Left lobe of liver (tissue), 2 donors: ENCODE measurements around the gene CLSTN2. TPM values are rescaled to one million over a fixed set of nuclear protein-coding genes. Genes with fewer than 3 reads are reported as not detected.

ENCODE experiments used
- ATAC-seq: fragments of 200-7000 bp; cut with Tn5 transposase; one replicate; pipeline ENCODE4 v1.9.1; 2020; ENCODE audit warnings: mild to moderate bottlenecking, moderate library complexity
- DNase-seq: peaks from one replicate; pipeline ENCODE4 v3.0.0-alpha.2; 2020; ENCODE audit warnings: low spot score
- total RNA-seq: library from RNA; stranded (reverse); gene quantifications from one replicate; pipeline ENCODE4 v1.2.1, GENCODE V29; 2021
- donor health status: DM: no; HTN: no; CAD: no; lungs with moderate emphysema.
- donor health status: DM: no; HTN: yes; CAD: no.

The CLSTN2 gene
- total RNA-seq, 1 donor from 2014 or later = 1.9 TPM

DNA sequence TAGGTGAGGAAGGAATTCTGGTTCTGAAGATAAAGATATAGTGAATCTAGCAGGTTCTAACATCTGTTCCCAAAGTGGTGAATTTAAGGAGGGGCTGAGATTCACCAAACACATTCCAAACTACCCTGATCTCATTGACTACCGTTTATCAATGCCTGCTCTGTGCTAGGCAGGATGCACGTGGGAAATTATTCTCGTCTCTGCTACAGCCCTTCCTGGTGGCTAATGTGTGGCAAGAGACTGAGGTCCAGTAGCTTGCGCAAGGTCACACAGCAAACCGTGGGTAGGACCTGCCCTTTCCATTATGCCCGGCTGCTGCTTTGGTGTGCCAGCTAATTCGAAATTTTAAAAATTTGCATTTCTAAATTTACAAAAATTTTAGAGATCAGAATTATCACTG, 533.4 kb downstream of the CLSTN2 start:
- DNase-seq (no peak), ATAC-seq (peak; percentile 72)

DNA sequence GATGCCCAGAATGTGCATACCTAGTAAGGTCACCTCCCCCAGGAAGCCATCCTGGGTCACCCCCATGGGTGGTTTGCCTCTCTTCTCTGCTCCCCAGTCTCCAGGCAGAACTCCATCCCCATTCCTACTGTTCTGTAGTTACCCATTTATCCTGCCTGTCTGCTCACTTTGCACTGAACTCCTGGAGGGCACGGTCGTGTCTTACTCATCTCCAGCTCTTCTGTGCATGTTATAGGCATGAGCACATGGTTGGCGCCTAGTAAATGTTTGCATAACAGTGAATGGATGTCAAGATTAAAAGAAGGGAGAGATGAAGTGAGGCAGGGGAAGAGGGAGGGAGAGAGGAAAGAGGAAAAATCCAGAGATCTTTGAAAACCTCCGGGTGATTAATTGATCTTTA, 534.5 kb downstream of the CLSTN2 start:
- no peak for ATAC-seq
- DNase-seq = no peak

DNA sequence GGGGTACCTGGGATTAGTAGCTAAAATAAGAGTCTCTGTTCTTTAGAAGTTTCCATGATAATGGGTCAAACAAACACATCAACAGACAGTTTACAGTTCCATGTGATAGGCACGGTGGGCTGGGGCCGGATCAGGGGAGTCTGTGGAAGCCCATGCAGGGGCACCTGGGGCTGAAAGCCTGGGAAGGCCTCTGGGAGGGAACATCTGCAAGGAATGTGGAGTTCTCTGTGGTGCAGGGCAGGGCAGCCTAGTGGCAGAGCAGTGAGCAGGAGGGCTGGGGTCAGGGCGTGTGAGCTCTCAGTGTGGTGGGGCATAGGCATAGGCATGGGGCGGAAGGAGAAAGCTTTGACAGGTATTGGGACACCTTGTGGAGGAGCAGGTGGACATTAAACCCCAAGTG, 535.2 kb downstream of the CLSTN2 start:
- ATAC-seq (no peak), DNase-seq (no peak)

DNA sequence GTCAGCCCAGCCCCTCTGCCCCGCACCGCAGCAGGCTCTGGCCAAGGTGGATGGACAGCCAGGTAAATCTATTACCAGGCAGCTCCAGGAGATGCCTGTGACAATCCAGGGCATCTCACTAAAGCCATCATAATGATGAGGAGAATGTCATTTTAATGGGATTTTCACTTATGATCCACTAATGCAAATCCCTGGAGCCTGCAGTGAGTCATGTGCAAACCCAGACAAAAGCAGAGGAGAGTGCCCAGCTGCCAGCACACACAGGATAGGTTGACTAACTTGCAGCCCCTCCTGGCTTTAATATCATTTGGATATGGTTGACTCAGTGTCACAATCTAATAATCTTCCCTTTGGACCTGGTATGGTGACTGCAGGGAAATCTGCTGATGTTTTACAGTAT, 536.0 kb downstream of the CLSTN2 start:
- no peak for DNase-seq
- ATAC-seq = no peak

DNA sequence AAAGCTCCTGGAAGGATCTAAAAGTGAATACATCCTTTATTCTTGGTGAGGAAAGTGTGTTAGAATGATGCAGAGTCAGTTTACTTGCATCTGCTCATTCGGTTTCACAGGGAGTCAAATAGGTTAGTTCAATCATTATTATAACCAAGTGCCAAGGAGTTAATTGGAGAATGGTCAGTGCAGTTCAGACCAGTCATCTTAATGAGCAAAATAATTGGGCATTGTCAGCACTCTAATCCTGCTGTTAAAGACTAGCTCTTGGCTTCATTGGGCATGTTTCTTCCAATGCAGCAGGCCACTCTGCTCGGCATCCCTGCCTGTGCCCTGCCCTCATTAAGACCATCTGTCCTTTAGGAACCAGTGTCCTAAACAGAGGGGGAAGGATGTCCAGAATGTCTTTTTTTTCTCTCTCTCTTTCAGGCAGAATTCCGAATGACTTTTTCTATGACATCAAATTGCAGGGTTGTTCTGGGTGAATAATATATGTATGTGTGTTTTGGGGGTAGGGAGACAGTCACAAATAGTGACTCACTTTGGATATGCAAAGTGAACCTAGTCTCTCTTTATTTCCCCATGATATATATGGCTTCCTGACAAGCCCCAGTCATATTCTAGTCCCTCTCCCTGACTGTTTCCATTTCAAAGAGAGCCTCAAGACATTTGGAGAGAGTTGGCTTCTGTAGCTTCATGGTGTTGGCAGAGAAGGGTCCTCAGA, 537.5 kb downstream of the CLSTN2 start:
- no peak for ATAC-seq
- DNase-seq = no peak

DNA sequence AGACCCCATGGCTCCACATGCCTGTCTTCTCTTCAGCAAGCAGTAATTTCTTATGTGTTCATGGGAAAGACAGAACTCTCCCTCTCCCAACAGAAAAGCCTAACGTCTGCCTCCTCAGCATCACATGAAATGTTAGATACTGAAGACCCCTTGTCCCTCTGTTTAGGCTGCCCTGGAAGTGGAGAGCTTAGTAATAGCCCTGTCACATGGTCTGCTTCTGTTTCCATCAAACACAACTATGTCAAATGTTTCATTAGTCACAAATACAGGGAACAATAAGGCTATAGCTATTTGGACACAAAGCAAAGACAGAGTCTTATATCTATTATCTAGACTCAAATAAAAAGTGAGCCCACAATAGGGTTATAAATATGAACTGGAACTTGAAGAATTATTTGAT, 552.6 kb downstream of the CLSTN2 start:
- DNase-seq (no peak), ATAC-seq (no peak)

DNA sequence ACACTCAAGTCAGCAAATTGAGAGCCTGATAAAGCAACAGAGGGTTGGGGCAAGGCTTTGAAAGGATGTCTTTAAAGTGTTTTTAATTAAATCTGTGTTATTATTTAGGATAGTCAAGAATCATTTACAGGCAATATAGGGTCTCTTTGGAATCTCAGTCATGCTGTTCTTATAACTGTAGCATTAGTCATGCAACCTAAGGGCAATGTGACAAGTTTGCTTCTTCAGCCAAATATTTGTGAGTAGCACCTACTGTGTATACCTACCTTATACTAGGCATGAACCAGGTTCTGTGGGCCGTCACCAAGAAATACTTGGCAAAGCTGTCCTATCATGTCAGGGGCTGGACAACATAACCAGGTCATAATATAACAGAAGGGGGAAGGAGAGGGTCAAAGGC, 558.3 kb downstream of the CLSTN2 start:
- no peak for ATAC-seq

DNA sequence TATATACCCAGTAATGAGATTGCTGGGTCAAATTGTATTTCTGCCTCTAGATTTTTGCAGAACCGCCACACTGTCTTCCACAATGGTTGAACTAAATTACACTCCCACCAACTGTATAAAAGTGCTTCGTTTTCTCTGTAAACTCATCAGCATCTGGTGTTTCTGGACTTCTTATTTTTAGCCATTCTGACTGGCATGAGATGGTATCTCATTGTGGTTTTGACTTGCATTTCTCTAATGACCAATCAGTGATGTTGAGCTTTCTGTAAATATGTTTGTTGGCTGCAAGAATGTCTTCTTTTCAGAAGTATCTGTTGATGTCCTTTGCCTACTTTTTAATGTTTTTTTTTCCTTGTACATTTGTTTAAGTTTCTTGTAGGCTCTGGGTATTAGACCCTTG, 560.0 kb downstream of the CLSTN2 start:
- ATAC-seq (no peak), DNase-seq (no peak)

More for the DNA sequence above, 558.3 kb downstream of the CLSTN2 start:
- no peak for DNase-seq

DNA sequence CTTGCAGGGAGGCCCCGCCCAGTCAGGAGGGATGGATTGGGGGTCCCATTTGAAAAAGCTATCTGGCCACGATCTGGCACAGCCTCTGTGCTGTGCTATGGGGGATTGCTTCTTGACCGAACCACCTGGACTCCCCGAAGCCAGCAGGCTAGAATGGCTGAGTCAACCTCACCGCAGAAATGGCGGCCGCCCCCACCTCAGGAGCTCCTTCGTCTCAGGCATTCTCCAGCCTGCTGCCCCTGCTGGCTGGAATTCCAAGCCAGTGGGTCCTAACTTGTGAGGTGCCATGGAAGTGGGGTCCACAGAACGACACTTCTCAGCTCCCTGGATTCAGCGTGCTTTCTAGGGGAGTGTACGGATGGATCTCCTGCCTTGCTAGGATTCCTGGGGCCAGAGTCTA, 562.3 kb downstream of the CLSTN2 start:
- ATAC-seq = no peak
- DNase-seq = no peak

DNA sequence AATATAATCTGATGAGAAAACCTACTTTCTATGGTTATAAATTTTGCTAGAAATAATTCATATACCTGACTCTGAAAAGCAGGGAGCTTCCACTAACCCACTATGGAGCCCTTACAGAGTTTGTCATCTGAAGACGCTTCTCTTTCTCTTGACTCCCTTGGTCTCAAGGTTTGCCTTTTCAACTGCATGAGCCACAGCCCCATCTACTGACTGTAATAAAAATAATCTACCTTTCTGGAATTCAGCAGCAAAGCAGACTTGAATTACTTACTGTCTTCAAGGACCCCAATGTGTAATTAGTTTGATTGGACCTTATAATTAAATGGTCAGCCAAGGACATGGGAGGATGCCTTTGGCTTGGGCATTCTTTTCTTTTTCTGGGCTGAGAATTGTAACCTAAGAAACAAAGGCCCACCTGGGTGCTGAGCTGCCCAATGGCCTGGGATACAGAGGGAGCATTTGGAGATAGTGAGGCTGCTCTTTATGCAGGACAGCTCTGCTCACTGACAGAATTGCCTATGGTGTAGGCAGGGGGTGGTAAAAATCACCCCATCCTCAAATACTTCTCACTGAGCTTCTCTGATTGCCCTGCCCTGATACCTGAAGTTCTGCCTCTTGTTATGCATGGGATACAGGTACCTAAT, 564.3 kb downstream of the CLSTN2 start:
- DNase-seq (no peak), ATAC-seq (peak; percentile 67)

DNA sequence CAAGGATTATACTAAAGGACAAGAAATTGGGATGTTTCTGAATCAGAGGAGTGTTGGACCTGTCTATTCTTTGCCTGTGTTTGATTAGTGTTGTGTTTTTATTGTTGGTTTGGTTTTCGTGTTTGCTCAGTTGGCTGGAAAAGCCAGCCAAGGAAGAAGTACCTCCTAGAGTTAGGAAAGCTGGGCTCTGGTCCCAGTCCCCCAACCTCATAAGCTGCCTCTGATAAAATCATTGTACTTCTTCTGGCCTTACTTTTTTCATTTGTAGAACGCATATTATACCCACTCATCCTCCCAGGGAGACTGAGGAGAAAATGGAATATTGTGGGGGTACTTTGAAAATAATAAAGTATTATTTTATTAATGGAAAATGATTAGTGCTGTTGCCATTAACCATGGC, 565.5 kb downstream of the CLSTN2 start:
- ATAC-seq = no peak

DNA sequence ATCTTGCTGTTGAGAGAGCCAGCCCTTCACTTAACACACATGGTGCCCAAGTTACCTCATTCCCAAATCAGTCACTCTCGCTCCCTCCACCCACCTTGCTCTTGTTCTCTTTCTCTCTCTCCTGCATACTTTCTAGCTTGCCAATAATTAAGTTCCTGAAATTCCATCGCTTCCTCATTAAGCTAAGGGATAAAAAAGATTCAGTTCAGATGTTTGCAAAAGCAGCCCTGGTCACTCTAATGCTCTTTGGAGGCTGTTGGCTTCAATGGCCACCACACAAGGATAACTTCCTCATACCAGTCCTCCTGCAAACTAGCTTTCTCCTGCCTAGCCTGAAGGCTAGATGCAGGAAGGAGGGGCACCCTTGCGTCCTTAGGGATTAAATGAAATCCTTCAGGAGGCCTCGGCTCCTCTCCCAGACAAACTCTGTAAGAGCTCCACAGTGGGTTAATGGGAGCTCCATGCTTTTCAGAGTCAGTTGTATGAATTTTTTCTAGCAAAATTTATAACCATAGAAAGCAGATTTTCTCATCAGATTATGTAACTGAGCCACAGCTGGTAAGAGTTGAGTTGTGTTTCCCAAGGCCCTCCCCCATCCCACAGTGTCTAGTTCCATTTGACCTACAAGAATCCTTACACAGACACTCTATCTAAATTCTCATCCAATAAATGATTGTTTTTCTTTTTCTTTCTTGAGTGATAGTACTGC, 566.2 kb downstream of the CLSTN2 start:
- no peak for DNase-seq
- no peak for ATAC-seq

More for the DNA sequence above, 565.5 kb downstream of the CLSTN2 start:
- DNase-seq = no peak

DNA sequence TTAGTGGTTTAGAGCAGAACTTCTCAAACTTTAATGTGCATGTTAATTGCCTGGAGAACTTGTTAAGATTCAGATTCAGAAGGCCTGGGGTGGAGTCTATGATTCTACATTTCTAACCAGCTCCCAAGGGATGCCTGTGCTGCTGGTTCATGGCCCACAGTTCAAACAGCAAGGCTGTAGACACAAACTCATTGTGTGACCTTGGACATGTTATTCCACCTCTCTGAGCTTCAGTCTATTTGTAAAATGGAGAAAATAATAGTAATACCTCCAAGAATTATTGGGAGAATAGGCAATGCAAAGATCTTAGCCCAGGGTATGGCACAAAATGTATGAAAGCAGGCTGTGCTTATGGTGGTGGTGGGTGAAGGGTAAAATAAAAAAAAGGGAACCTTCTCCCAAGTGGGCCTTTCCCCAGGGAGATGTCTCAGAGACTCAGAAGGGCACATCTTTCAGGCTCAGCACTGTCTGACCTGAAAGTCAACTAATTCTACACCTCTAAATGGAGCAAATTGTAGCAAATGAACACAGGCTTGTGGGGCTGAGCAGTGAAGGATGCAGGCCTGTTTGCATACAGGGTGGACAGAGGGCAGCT, 566.9 kb downstream of the CLSTN2 start:
- ATAC-seq = no peak
- DNase-seq = no peak

DNA sequence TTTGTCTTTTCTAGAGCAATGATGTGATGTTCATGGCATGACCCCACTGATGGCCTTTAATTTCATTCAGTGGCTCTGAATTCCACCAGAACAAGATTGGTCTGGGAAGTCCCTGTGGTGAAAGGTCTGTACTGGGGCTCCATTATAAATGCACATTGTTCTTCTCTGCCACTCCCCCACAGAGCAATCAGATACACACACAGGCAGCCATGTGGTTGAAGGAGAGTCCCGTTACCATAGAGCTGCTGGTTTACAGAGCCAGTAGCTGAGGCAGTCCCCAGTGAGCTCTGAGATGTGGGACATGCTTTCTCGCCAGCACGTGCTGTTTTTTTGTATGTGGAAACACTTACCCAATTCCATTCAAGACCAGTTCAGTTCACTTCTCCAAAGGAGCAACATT, 570.2 kb downstream of the CLSTN2 start:
- DNase-seq (no peak), ATAC-seq (no peak)

DNA sequence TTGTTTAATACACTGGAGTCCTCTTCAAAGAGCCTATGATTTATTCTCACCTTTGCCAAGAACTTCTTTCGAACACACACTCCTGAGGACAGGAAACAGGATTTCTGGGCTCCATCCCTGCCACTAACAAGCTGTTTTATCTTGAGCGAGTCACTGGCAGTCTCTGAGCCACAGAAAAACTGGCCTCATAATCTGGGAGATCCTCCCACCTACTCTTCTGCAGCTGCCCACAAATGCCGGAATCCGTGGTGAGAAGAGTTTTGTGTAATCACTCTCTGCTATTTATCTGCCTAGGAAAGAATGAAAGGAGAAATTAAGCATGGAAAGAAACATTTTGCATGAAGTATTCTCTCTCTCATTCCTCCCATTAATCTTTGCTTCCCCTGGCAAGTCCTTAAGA, 570.9 kb downstream of the CLSTN2 start:
- no peak for ATAC-seq
- DNase-seq = no peak

DNA sequence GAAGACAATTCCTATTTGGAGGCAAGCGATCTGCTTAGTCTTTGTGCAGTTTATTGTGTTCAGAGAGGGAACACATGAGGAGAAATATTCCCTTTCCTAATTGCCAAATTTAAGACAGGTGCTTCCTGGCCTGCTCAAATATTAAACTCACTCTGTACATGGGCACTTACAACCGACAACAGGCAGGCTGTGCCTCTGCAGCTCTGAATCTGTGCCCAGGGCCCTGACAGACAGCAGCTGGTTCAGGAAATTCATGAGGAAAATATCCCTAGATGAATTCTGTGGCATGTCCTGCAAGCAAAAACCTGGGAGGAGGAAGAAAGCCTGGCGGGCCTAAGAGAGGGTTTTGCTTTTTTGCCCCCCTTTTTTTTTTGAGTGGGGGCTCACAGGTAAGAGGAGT, 573.6 kb downstream of the CLSTN2 start:
- no peak for DNase-seq

DNA sequence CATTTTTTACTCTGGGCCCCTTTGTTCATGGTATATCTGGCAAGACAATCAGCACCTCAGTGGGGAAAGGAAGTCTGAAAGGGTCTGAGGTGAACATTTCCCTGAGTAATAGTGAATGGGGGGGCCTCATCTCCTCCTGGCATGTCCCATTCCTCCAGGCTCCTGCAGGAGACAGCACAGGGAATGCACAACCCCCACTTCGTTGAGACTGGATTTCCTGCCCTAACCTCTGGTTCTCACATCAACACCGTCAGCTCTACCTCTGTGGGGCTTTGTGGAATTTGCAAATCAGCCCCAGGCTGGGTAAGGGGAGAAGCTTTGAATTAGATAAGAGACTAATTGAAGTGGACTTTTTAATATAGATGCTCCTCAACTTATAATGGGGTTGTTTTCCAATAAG, 574.5 kb downstream of the CLSTN2 start:
- ATAC-seq (no peak), DNase-seq (no peak)

More for the DNA sequence above, 573.6 kb downstream of the CLSTN2 start:
- no peak for ATAC-seq

DNA sequence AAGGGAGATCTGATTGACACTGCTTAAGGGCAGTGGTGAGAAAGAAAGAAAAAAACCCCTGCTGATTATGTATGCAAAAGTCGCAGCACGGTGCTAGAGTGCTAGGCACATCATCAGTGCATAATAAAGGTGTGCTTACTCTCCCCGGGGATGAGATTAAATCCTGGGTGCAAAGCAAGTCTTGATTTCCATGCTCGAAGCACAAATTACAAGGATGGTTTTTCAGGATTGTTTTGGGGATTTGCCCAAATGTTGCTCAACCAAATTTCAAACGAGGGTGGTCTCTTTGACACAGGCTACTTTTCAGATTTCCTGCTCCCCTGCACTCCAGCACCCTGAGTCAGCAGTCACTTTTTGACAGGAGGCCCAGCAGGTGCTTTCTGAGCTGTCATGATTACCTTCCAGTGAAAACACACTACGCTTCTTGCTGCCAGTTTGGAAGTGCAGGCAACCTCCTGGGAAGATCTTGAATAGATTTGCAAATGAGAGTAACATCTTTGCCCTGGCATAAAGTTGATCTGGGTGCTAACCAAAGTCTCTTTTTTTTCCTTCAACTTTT, 575.4 kb downstream of the CLSTN2 start:
- ATAC-seq (no peak), DNase-seq (no peak)

DNA sequence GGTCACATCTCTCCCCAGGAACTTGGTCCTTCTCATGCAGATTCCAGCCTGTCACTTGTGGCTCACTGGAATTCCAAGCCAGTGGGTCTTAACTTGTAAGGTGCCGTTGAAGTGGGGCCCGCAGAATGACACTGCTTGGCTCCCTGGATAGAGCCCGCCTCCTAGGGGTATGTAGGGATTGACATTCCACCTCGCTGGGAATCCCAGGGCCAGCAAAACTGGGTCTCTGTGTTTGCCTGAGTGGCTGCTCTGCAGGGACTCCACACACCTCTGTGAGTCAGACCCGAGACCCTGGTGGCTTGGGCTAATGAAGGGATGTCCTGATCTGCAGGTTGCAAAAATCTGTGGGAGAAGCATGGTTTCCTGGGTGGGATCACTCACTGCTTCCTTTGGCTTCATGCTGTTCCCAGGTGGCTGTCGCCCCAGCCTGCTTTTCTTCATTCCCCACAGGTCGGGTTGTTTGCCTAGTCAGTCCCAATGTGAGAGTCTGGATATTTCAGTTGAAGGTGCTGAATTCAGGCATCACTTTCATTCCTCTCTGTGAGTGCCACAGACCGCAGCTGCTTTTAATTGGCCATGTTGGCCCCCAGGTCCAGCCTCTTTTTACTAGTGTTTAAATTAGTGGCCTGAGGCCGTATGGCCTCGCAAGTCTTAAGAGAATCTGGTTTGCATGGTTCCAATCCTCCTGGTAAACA, 586.9 kb downstream of the CLSTN2 start:
- ATAC-seq = no peak
- DNase-seq = no peak

DNA sequence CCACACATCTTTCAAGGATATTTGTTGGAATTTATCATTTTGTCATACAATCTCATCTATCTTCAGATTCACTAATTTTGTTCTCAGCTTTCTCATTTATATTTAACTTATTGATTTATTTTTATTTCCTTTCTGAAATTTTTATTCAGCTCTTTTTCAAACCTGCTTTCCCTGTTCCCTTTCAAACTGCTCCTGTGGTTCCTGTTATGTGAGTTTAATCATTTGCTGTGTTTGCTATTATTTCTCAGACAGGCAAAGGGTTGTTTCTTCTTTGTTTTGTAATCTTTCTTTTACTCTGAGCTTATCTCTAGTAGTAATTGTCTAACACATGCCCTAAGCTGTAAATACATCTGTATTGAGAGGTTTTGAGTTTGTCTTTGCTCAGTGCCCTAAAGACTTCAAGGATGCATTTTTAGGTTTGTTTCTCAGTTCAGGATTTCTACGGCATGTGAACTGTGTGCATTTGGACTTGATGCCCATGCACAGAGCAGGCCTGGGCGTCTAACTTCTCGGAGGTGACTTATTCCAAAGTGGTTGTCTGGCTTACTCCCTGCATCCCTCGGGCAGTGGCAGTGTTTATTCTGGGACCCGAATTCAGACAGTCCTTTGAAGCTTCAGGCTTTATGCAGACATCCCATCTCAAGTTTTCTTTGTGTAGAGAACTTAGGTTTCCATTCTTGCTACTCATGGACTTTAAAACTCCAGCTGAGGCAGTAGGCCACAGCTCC, 587.8 kb downstream of the CLSTN2 start:
- ATAC-seq = no peak
- DNase-seq = no peak
